Thyroid gland (tissue), 4 donors: Measurements from ENCODE around the gene KYNU.

Experiments used
- POLR2A ChIP-seq, 2 donors: fragments of 450-650 bp; IDR thresholded peaks; one replicate each; pipeline ENCODE4 v1.6.1; 2017; ENCODE audit warnings: antibody characterized with exemption in 2 of 2, mild to moderate bottlenecking in 2 of 2, moderate library complexity in 1 of 2
- TF ChIP-seq, protein P1 (sequence below), 6 experiments: fragments of 200-600 bp in 3 of 6; fragments of 450-650 bp in 3 of 6; sonication (generic) in 3 of 6; IDR thresholded peaks; one replicate each; pipeline ENCODE4 v1.5.1; 2016 to 2019; ENCODE audit warnings: antibody characterized with exemption in 6 of 6, mild to moderate bottlenecking in 2 of 6, inconsistent platforms in 1 of 6, moderate library complexity in 1 of 6

DNA sequence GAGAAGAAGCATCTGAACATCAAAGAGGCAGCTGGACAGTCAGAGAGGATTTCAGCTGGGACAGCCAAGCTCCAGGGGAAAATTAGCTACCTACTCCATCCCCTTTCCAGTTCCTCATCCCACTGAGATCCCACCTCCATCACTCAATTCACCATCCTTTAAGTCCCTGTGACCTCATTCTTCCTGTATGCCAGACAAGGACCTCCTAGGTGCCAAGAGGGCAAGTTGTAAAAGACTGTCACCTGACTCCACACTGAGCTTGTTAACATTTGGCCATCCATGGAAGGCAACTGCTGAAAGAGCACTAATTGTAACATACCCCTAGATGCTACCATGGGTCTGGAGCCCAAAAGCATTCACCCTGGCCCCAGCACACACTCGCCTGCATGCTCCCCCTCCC, 97.8 kb downstream of the KYNU start:
- TF ChIP-seq POLR2A (IDR thresholded peaks at IDR 0.05), result no peak
- TF ChIP-seq, protein P1, sequence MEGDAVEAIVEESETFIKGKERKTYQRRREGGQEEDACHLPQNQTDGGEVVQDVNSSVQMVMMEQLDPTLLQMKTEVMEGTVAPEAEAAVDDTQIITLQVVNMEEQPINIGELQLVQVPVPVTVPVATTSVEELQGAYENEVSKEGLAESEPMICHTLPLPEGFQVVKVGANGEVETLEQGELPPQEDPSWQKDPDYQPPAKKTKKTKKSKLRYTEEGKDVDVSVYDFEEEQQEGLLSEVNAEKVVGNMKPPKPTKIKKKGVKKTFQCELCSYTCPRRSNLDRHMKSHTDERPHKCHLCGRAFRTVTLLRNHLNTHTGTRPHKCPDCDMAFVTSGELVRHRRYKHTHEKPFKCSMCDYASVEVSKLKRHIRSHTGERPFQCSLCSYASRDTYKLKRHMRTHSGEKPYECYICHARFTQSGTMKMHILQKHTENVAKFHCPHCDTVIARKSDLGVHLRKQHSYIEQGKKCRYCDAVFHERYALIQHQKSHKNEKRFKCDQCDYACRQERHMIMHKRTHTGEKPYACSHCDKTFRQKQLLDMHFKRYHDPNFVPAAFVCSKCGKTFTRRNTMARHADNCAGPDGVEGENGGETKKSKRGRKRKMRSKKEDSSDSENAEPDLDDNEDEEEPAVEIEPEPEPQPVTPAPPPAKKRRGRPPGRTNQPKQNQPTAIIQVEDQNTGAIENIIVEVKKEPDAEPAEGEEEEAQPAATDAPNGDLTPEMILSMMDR (IDR thresholded peaks at IDR 0.05), result no peak
